ENCODE results near the gene GTF3C4. TPM values are rescaled to one million over a fixed set of nuclear protein-coding genes. Genes with fewer than 3 reads are reported as not detected.

The GTF3C4 gene
- total RNA-seq, 2 donors from 2014 or later: 6.2 to 6.9 TPM

GRCh38 chr9:132743931-132744479 is 73.7 kb downstream of the GTF3C4 start:
- H3K27me3 ChIP-seq: no peaks in the 10 kb centered on the region
- WGBS, 2 donors: 27 to 43% methylated on average over 11 to 13 of the region's 13 CpGs
- ATAC-seq: no peak
- TF ChIP-seq POLR2A (IDR thresholded peaks at IDR 0.05) (no peak), CTCF (IDR thresholded peaks at IDR 0.05) (no peak)
- no peak for DNase-seq
- H3K9me3 ChIP-seq: no peaks in the 10 kb centered on the region
- intact Hi-C loops (cut with DNase I): no loop called here
- no peaks in the 10 kb centered on the region for H3K36me3 ChIP-seq (replicated peaks in 1 of 2; ENCODE audit: insufficient read depth in 1 of 2, low read depth in 2 of 2)
- no peaks in the 10 kb centered on the region for H3K4me1 ChIP-seq
- no peak overlapping the region for H3K27ac ChIP-seq
- H3K4me3 ChIP-seq: no peak overlapping the region

Other genes starting within 250 kb of the GTF3C4 start
- not detected for gene BARHL1, start 87.9 kb upstream of the GTF3C4 start, total RNA-seq
- gene DDX31, start 481 bp upstream of the GTF3C4 start, total RNA-seq: 10 to 100 TPM in 1 of 2 donors, 1 to 10 TPM in 1; 8.6 to 15.6 TPM
- under 1 TPM in 1 of 2 donors, not detected in 1; 0.26 TPM for gene AK8, start 207.8 kb downstream of the GTF3C4 start, total RNA-seq
- gene SPACA9, start 208.4 kb downstream of the GTF3C4 start, total RNA-seq: 1 to 10 TPM in 1 of 2 donors, not detected in 1; 2.3 TPM

Data from body of pancreas (tissue), 4 donors.